IPS-18a (cell line): Measurements from ENCODE around the gene MRGPRE.
A peak's percentile ranks its signal among the peaks of the same experiment; 100 is the strongest.

Experiments used
- H3K27ac ChIP-seq: one replicate; pipeline ENCODE4 v1.5.1; 2013; ENCODE audit warnings: low read length
- H3K27me3 ChIP-seq: one replicate; pipeline ENCODE4 v1.6.1; 2013; ENCODE audit warnings: mild to moderate bottlenecking, low read length; ENCODE audit not compliant: control insufficient read depth, insufficient read depth
- H3K36me3 ChIP-seq: one replicate; pipeline ENCODE4 v1.6.1; 2013; ENCODE audit warnings: low read depth, low read length; ENCODE audit not compliant: control insufficient read depth
- H3K4me1 ChIP-seq: one replicate; pipeline ENCODE4 v1.6.1; 2013; ENCODE audit warnings: low read depth, low read length; ENCODE audit not compliant: control insufficient read depth
- H3K4me3 ChIP-seq: one replicate; pipeline ENCODE4 v1.5.1; 2013; ENCODE audit warnings: low read length
- H3K9ac ChIP-seq: one replicate; pipeline ENCODE4 v1.6.1; 2013; ENCODE audit warnings: mild to moderate bottlenecking, low read length, moderate library complexity
- H3K9me3 ChIP-seq: one replicate; pipeline ENCODE4 v1.6.1; 2013; ENCODE audit warnings: low read depth, low read length; ENCODE audit not compliant: control insufficient read depth

MRGPRE gene

GRCh38 chr11:3205261-3206155 is 26.7 kb downstream of the MRGPRE start:
- H3K9ac ChIP-seq = no peak overlapping the region
- no peak overlapping the region for H3K4me3 ChIP-seq
- H3K9me3 ChIP-seq = no peaks in the 10 kb centered on the region
- H3K27me3 ChIP-seq = peaks cover 50% of the 10 kb centered on the region
- H3K27ac ChIP-seq = no peak overlapping the region
- H3K4me1 ChIP-seq = no peaks in the 10 kb centered on the region
- no peaks in the 10 kb centered on the region for H3K36me3 ChIP-seq

GRCh38 chr11:3204141-3205015 is 27.8 kb downstream of the MRGPRE start:
- Histone ChIP-seq H3K9me3 (no peaks in the 10 kb centered on the region), H3K4me3 (no peak overlapping the region), H3K9ac (no peak overlapping the region), H3K4me1 (no peaks in the 10 kb centered on the region), H3K27ac (no peak overlapping the region), H3K36me3 (no peaks in the 10 kb centered on the region), H3K27me3 (peaks cover 50% of the 10 kb centered on the region)

- Histone ChIP-seq H3K27ac (no peak overlapping the region), H3K9ac (no peak overlapping the region), H3K27me3 (peaks cover 50% of the 10 kb centered on the region)
Observed at GRCh38 chr11:3203221-3204043, 28.8 kb downstream of the MRGPRE start.

GRCh38 chr11:3202759-3203158 is 29.5 kb downstream of the MRGPRE start:
- no peak overlapping the region for H3K27ac ChIP-seq
- H3K4me1 ChIP-seq = no peaks in the 10 kb centered on the region
- H3K4me3 ChIP-seq = peak overlapping the region; percentile 63
- H3K9me3 ChIP-seq = no peaks in the 10 kb centered on the region
- peaks cover 50% of the 10 kb centered on the region for H3K27me3 ChIP-seq
- H3K36me3 ChIP-seq = no peaks in the 10 kb centered on the region
- no peak overlapping the region for H3K9ac ChIP-seq

More at GRCh38 chr11:3203221-3204043, 28.8 kb downstream of the MRGPRE start:
- H3K36me3 ChIP-seq = no peaks in the 10 kb centered on the region
- H3K9me3 ChIP-seq = no peaks in the 10 kb centered on the region
- H3K4me3 ChIP-seq = peak overlapping the region; percentile 63
- no peaks in the 10 kb centered on the region for H3K4me1 ChIP-seq

- Histone ChIP-seq H3K4me1 (no peaks in the 10 kb centered on the region), H3K36me3 (no peaks in the 10 kb centered on the region), H3K4me3 (peak overlapping the region; percentile 63), H3K27ac (no peak overlapping the region), H3K27me3 (peaks cover 50% of the 10 kb centered on the region), H3K9me3 (no peaks in the 10 kb centered on the region), H3K9ac (no peak overlapping the region)
Observed at GRCh38 chr11:3202305-3202704, 29.9 kb downstream of the MRGPRE start.

GRCh38 chr11:3201677-3202181 is 30.5 kb downstream of the MRGPRE start:
- Histone ChIP-seq H3K9ac (no peak overlapping the region), H3K36me3 (no peaks in the 10 kb centered on the region), H3K4me1 (no peaks in the 10 kb centered on the region), H3K27me3 (peaks cover 50% of the 10 kb centered on the region), H3K27ac (no peak overlapping the region), H3K4me3 (no peak overlapping the region), H3K9me3 (no peaks in the 10 kb centered on the region)

- H3K4me3 ChIP-seq = no peak overlapping the region
- peaks cover 50% of the 10 kb centered on the region for H3K27me3 ChIP-seq
Observed at GRCh38 chr11:3201112-3201581, 31.1 kb downstream of the MRGPRE start.

GRCh38 chr11:3200388-3201111 is 31.7 kb downstream of the MRGPRE start:
- Histone ChIP-seq H3K9ac (no peak overlapping the region), H3K27ac (no peak overlapping the region), H3K36me3 (no peaks in the 10 kb centered on the region), H3K27me3 (peaks cover 47% of the 10 kb centered on the region), H3K9me3 (no peaks in the 10 kb centered on the region), H3K4me1 (no peaks in the 10 kb centered on the region), H3K4me3 (no peak overlapping the region)

More at GRCh38 chr11:3201112-3201581, 31.1 kb downstream of the MRGPRE start:
- Histone ChIP-seq H3K9ac (no peak overlapping the region), H3K9me3 (no peaks in the 10 kb centered on the region), H3K36me3 (no peaks in the 10 kb centered on the region), H3K27ac (no peak overlapping the region), H3K4me1 (no peaks in the 10 kb centered on the region)

- Histone ChIP-seq H3K27me3 (peaks cover 38% of the 10 kb centered on the region), H3K4me1 (no peaks in the 10 kb centered on the region), H3K27ac (no peak overlapping the region), H3K4me3 (no peak overlapping the region), H3K36me3 (no peaks in the 10 kb centered on the region), H3K9ac (no peak overlapping the region), H3K9me3 (no peaks in the 10 kb centered on the region)
Observed at GRCh38 chr11:3199537-3200295, 32.5 kb downstream of the MRGPRE start.

GRCh38 chr11:3198815-3199214 is 33.4 kb downstream of the MRGPRE start:
- H3K36me3 ChIP-seq = no peaks in the 10 kb centered on the region
- peaks cover 29% of the 10 kb centered on the region for H3K27me3 ChIP-seq
- no peaks in the 10 kb centered on the region for H3K9me3 ChIP-seq
- no peaks in the 10 kb centered on the region for H3K4me1 ChIP-seq
- H3K9ac ChIP-seq = no peak overlapping the region
- no peak overlapping the region for H3K4me3 ChIP-seq
- H3K27ac ChIP-seq = no peak overlapping the region
